PC-3 (cell line): ENCODE data around the gene JPH4.

Experiments
- CTCF ChIP-seq: fragments of 300-600 bp; sonication (generic); conservative IDR thresholded peaks from 2 replicates; pipeline ENCODE4 v1.5.1; 2017; ENCODE audit warnings: antibody characterized with exemption, low read depth, mild to moderate bottlenecking, low read length
- EZH2 ChIP-seq: fragments of 300-600 bp; sonication (generic); IDR thresholded peaks from one replicate; pipeline ENCODE4 v1.6.1; 2017; ENCODE audit warnings: antibody characterized with exemption, mild to moderate bottlenecking, low read length; ENCODE audit not compliant: unreplicated experiment
- EZH2phosphoT487 ChIP-seq: fragments of 300-600 bp; sonication (generic); IDR thresholded peaks from 2 replicates; pipeline ENCODE4 v1.6.1; 2018; ENCODE audit warnings: mild to moderate bottlenecking, antibody characterized with exemption, low read length, borderline replicate concordance

GRCh38 chr14:23613242-23614070 is 34.9 kb upstream of the JPH4 start:
- TF ChIP-seq CTCF (no peak), EZH2 (no peak), EZH2phosphoT487 (no peak)
